Bone marrow (tissue), 2 donors: ENCODE results near the gene GRID1.

Source experiments
- DNase-seq, 2 donors: peaks; one replicate each; lab custom pipeline; 2025; lab: John Stamatoyannopoulos, UW

GRID1 gene

DNA sequence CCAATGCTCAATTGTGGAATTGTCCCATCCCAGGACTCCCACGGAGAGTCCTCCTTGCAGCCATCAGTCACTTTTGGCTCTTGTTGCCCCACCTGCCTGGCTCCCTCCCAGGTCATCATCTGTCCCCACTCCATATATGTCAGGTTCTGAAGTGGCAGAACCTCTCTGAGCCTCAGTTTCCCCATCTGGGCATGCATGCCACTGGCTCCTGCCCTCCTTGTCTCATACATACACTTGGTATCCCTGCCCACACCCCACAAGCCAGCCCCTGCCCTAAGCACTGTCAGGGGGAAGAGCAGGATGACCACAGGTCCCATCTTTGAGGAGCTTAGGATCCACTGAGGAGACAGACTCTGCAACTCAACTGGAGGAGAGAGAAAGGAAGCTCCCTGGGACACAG is 156.9 kb downstream of the GRID1 start:
- DNase-seq = no peak

GRCh38 chr10:86207226-86207625 is 159.4 kb downstream of the GRID1 start:
- DNase-seq = no peak

DNA sequence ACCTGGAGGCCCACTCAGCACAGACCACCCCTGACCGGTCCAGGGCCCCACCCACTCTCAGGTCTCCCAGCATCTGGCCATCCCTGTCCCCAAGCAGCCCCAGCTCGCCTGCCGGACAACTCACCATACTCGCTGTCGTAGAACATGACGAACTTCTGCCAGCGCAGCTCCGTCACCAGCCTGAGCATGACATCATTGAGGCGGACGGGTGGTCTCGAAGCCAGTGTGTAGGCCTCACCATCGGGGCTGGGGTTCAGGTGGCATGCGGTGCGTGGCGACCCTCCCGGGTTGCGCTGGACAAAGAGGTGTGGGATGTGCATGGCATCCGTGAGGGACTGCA is 160.4 kb downstream of the GRID1 start:
- no peak for DNase-seq

GRCh38 chr10:86205306-86206239 is 161.0 kb downstream of the GRID1 start:
- no peak for DNase-seq

DNA sequence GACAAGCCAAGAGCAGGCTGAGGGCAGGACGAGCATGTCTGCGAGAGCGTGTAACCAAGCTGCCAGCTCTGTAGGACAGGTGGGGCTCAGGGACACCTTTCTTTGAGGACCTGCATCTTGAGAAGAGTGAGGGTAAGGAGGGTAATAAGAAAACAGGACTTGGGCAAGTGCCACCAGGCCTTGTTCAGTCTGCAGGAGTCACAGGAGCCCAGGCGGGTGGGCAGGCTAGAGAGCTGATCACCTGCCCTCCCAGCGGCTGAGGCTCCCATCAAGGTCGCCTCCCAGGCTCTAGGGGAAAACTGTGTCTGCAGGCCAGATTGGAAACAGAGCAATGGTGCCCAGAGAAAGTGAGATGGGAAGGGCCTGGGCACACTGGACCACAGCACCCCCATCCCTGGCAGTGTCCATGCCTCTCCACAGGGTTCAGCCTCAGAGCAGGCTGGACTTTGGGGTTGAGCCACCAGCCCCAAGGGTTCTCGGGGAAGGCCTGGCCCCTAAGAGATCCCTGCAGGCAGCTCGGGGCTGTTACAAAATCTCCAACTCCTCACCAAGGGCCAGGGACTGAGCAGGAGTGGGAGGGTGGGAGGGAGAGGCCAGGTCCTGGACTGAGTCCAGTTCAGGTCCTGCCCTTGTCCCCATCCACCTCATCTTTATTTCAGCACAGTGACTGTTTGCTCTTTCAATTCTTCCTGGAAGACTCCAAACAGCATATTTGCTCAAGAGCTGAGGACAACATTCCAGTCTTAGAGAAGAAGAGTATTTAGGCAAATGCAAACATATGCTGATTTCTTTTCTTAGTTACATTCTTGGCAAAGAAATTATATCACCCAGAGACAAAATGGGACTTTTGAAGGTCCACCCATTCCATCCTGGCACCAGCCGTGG is 161.9 kb downstream of the GRID1 start:
- no peak for DNase-seq

GRCh38 chr10:86203162-86203905 is 163.3 kb downstream of the GRID1 start:
- DNase-seq = no peak

DNA sequence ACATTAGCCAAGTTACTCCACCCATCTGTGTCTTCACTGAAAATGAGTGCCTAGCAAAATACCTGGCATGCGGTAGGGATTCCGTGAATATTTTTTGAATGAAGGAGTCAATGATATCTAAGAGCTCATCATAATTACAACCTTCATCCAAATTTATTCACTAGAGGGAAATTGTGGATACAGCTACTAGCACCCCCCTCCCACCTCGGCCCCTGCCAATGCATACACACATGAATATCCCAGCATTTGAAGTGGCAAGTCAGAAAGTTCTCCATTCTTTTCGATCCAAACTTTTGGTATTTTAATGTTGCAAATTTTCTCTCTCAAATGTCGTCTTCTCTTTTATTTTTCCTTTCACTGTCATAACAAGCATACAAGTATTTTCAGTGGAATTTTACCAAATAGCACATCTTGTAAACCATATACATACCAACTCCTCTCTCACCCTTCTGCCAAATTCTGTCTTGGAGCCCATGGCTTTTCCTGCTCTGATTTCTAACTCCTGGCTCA is 164.3 kb downstream of the GRID1 start:
- DNase-seq = no peak

GRCh38 chr10:86200867-86201266 is 165.7 kb downstream of the GRID1 start:
- no peak for DNase-seq

- no peak for DNase-seq
Measured at GRCh38 chr10:86200269-86200668, 166.3 kb downstream of the GRID1 start.

DNA sequence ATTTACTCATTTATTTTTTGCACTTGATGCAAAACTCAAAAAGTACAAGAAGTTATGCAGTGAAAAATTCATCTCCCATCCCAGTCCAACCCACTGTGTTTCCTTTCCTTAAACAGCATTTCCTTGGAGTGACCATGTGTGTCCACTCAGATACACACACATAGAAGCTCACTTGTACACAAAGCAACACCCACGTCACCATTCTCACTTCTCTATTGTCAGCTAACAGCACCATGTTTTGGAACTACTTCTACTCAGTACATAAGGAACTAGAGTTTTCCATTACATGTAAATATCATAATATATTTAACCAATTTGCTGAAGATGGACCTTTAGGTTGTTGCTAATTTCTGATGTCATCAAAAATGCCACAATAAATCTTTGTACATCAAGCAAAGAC is 167.6 kb downstream of the GRID1 start:
- no peak for DNase-seq

GRCh38 chr10:86198271-86198670 is 168.3 kb downstream of the GRID1 start:
- DNase-seq = no peak

- DNase-seq = no peak
Measured at GRCh38 chr10:86197166-86197790, 169.3 kb downstream of the GRID1 start.

GRCh38 chr10:86195521-86196157 is 171.0 kb downstream of the GRID1 start:
- no peak for DNase-seq

- DNase-seq = no peak
Measured at GRCh38 chr10:86194684-86195083, 171.9 kb downstream of the GRID1 start.

DNA sequence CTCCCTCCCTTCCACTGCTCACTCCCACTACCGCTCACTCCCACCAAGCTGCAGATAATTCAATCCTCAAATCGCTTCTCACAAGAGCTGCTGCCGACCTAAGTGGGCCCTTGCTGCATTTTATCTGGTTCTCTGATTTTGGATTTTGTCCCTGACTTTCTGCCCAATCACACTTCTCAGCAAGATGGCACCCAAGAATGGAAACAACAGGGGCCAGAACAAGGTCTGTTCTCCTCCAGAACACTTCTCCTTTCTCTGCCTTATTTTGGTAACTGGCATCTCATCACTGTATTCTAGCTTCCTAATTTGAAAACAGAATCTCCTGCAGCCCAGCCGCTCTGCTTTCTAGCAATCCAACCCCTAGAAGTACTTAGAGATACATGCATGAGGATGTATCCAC is 172.8 kb downstream of the GRID1 start:
- no peak for DNase-seq

DNA sequence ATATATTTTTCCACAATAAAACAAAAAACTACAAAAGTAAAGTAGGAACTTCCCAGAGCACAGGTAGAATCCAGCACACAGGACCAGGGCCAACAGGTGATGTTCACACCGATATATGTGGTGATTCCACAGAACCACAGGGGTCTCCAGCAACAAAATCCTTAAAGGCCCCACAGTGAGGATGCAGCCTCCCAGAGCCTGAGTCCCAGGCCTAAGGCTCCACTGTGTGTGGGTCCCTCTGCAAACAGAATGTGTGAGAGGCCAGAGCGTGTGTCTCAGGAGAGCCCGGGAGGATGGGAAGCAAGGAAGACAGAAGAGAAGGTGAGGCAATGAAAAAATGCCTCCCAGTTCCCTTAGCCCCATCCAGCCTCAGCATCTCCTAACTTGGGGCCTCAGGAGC is 173.9 kb downstream of the GRID1 start:
- no peak for DNase-seq

GRCh38 chr10:86192147-86192546 is 174.4 kb downstream of the GRID1 start:
- no peak for DNase-seq

DNA sequence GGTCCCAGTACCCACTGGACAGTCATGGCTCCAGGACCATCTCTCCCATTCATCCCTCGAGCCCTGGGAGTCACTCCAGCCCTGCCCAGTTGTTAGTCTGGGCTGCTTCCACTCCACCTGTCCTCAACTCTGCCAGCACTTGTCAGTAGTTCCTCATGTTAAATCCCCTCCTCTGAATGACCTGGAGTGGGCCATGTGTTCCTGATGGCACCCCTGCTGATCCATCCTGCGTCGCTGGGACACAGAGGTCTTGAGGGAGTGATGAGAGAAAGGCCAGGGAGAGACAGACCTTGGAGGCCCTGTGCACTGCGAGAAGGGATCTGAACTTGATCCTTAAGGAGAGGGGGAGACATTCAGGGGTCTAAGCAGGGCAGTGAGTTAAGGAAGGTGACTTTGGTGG is 174.9 kb downstream of the GRID1 start:
- no peak for DNase-seq

- no peak for DNase-seq
Measured at GRCh38 chr10:86191166-86191565, 175.4 kb downstream of the GRID1 start.

- DNase-seq = no peak
Measured at GRCh38 chr10:86190291-86190690, 176.3 kb downstream of the GRID1 start.

DNA sequence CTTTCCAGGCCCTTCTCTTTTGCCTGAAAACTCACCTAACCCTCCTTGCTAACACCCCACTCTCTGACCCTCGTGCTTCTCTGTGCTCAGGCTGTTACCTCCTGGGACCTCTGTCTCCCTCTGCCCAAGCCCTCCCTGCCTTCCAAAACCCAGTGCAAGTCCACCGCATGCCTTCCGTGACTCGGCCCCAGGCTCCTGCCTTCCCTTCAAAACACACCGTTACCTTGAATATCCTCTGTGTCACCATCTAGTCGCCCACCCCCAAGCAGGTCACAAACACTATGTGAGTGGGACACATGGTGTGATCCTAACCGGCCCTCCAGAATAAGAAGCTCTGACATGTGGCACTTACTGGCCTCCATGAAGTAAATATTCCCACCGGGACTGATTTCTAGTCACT is 176.7 kb downstream of the GRID1 start:
- DNase-seq = no peak
